SK-N-SH (cell line): ENCODE measurements around the gene ZMIZ1. TPM values are rescaled to one million over a fixed set of nuclear protein-coding genes. Genes with fewer than 3 reads are reported as not detected.

ENCODE experiments used
- CTCF ChIA-PET: fragments of 300-600, 350-600 bp; formaldehyde crosslinking; extraction: SDS; loops from one replicate; lab custom pipeline; 2021; lab: Yijun Ruan, JAX
- POLR2A ChIA-PET: fragments of 350-600 bp; sonication (Branson Sonifier 250); formaldehyde crosslinking; extraction: SDS; loops from one replicate; lab custom pipeline; 2020; ENCODE audit warnings: antibody characterized with exemption, inconsistent platforms; lab: Yijun Ruan, JAX
- DNase-seq: peaks from one replicate; pipeline ENCODE4 v3.0.0; 2012
- H2AFZ ChIP-seq: fragments of 200-600 bp; sonication (generic); 2 replicates; pipeline ENCODE4 v1.8.1; 2016; ENCODE audit warnings: antibody characterized with exemption, mild to moderate bottlenecking, low read depth
- H3F3A ChIP-seq: fragments of 200-600 bp; sonication (generic); replicated peaks from 2 replicates; pipeline ENCODE3; 2016; ENCODE audit warnings: antibody characterized with exemption, mild to moderate bottlenecking; ENCODE audit not compliant: insufficient read depth
- H3K27ac ChIP-seq, 2 experiments: fragments of 200-500 bp in 1 of 2; fragments of 200-600 bp in 1 of 2; sonication (Bioruptor generic) in 1 of 2; sonication (generic), shearing (Covaris generic) in 1 of 2; 2 replicates each; pipeline versions ENCODE4 v1.5.1 to v1.6.1; 2014 to 2016; ENCODE audit warnings: low read depth in 2 of 2, inconsistent platforms in 1 of 2, low read length in 1 of 2, mild to moderate bottlenecking in 1 of 2, mixed read lengths in 1 of 2
- H3K27me3 ChIP-seq: fragments of 200-600 bp; sonication (generic), shearing (Covaris generic); 2 replicates; pipeline ENCODE4 v1.6.1; 2016; ENCODE audit warnings: mixed run types; ENCODE audit not compliant: insufficient read depth
- H3K36me3 ChIP-seq, 2 experiments: fragments of 200-500 bp in 1 of 2; fragments of 200-600 bp in 1 of 2; sonication (Bioruptor generic) in 1 of 2; sonication (generic) in 1 of 2; replicated peaks in 1 of 2; 2 replicates each; pipeline versions ENCODE3 to v1.5.1; 2014 to 2016; ENCODE audit warnings: low read length in 1 of 2, mild to moderate bottlenecking in 1 of 2; ENCODE audit not compliant: insufficient read depth in 2 of 2, control insufficient read depth in 1 of 2
- H3K4me1 ChIP-seq, 2 experiments: fragments of 200-500 bp in 1 of 2; fragments of 200-600 bp in 1 of 2; sonication (Bioruptor generic) in 1 of 2; sonication (generic), shearing (Covaris generic) in 1 of 2; 2 replicates each; pipeline versions ENCODE4 v1.5.1 to v1.6.1; 2014 to 2016; ENCODE audit warnings: low read depth in 1 of 2, low read length in 1 of 2, mixed run types in 1 of 2; ENCODE audit not compliant: insufficient read depth in 2 of 2, control insufficient read depth in 1 of 2
- H3K4me2 ChIP-seq: fragments of 200-600 bp; sonication (generic), shearing (Covaris generic); 2 replicates; pipeline ENCODE4 v1.6.1; 2017; ENCODE audit warnings: mixed run types
- H3K4me3 ChIP-seq, 2 experiments: fragments of 200-500 bp in 1 of 2; fragments of 200-600 bp in 1 of 2; sonication (Bioruptor generic) in 1 of 2; sonication (generic), shearing (Covaris generic) in 1 of 2; 2 replicates each; pipeline versions ENCODE4 v1.5.1 to v1.8.1; 2014 to 2016; ENCODE audit warnings: low read depth in 2 of 2, inconsistent platforms in 1 of 2, low read length in 1 of 2, mild to moderate bottlenecking in 1 of 2, mixed read lengths in 1 of 2, moderate library complexity in 1 of 2
- H3K79me2 ChIP-seq: fragments of 200-600 bp; sonication (generic); 2 replicates; pipeline ENCODE4 v1.8.1; 2017; ENCODE audit warnings: mild to moderate bottlenecking; ENCODE audit not compliant: insufficient read depth
- H3K9ac ChIP-seq: fragments of 200-600 bp; sonication (generic); 2 replicates; pipeline ENCODE4 v1.6.1; 2017; ENCODE audit warnings: mixed run types
- H3K9me2 ChIP-seq: fragments of 200-600 bp; sonication (generic); 2 replicates; pipeline ENCODE4 v1.6.1; 2017; ENCODE audit warnings: mixed run types
- H3K9me3 ChIP-seq: fragments of 200-600 bp; sonication (generic); 2 replicates; pipeline ENCODE4 v1.6.1; 2017; ENCODE audit warnings: mixed run types, mild to moderate bottlenecking, moderate library complexity
- H4K20me1 ChIP-seq: fragments of 200-600 bp; sonication (generic); 2 replicates; pipeline ENCODE4 v1.6.1; 2017; ENCODE audit warnings: mild to moderate bottlenecking, mixed run types; ENCODE audit not compliant: insufficient read depth
- CHD2 ChIP-seq: fragments of 150-350 bp; IDR thresholded peaks from 2 replicates; pipeline ENCODE4 v1.6.1; 2018; ENCODE audit warnings: low read length; ENCODE audit not compliant: partially characterized antibody
- EZH2phosphoT487 ChIP-seq: fragments of 200-600 bp; sonication (generic); IDR thresholded peaks from 2 replicates; pipeline ENCODE4 v1.6.1; 2017; ENCODE audit warnings: low read depth, mixed run types, mild to moderate bottlenecking, antibody characterized with exemption, moderate library complexity, borderline replicate concordance
- FOSL2 ChIP-seq: IDR thresholded peaks from 2 replicates; pipeline ENCODE4 v1.4.0; 2012; ENCODE audit warnings: low read depth, mild to moderate bottlenecking, moderate library complexity, borderline replicate concordance
- MAX ChIP-seq: IDR thresholded peaks from 2 replicates; pipeline ENCODE4 v1.4.0; 2012; ENCODE audit warnings: low read depth
- MXI1 ChIP-seq: IDR thresholded peaks from 2 replicates; pipeline ENCODE4 v1.6.1; 2012; ENCODE audit warnings: mild to moderate bottlenecking, low read depth, low read length, improper control_type of control experiment
- POLR2AphosphoS5 ChIP-seq: IDR thresholded peaks from 2 replicates; pipeline ENCODE4 v1.6.1; 2012; ENCODE audit warnings: low read depth, low read length
- RAD21 ChIP-seq: IDR thresholded peaks from 2 replicates; pipeline ENCODE4 v1.6.1; 2012; ENCODE audit warnings: mild to moderate bottlenecking, low read length
- RCOR1 ChIP-seq: fragments of 150-350 bp; IDR thresholded peaks from 2 replicates; pipeline ENCODE4 v1.6.1; 2017; ENCODE audit warnings: antibody characterized with exemption, low read length
- REST ChIP-seq: IDR thresholded peaks from 2 replicates; pipeline ENCODE4 v1.6.1; 2012; ENCODE audit warnings: mild to moderate bottlenecking, low read depth, low read length, moderate library complexity
- RXRA ChIP-seq: IDR thresholded peaks from 2 replicates; pipeline ENCODE4 v1.4.0; 2012; ENCODE audit warnings: low read depth, mild to moderate bottlenecking, borderline replicate concordance
- SMC3 ChIP-seq: IDR thresholded peaks from 2 replicates; pipeline ENCODE4 v1.6.1; 2012; ENCODE audit warnings: low read depth, low read length, improper control_type of control experiment
- TCF12 ChIP-seq: IDR thresholded peaks from 2 replicates; pipeline ENCODE4 v1.4.0; 2012
- WGBS: methylation state at CpG from one replicate; pipeline ENCODE4 v1.1.6; 2017; ENCODE audit warnings: low lambda C conversion rate; 5-methylcytosine and 5-hydroxymethylcytosine counted together
- polyA plus RNA-seq, 3 experiments: library from polyadenylated mRNA; depleted of rRNA; stranded (reverse); fragments of >200 nt; gene quantifications; 2 replicates each; pipeline ENCODE4 v1.2.3, GENCODE V29; 2012
- TF ChIP-seq, protein P1 (sequence below): fragments of 200-600 bp; sonication (generic); IDR thresholded peaks from 2 replicates; pipeline ENCODE4 v1.6.1; 2017; ENCODE audit warnings: antibody characterized with exemption, mild to moderate bottlenecking, moderate library complexity

Gene ZMIZ1
- polyA plus RNA-seq, 1 of the 3 experiments (the other 2 are of a cell fraction) = 23.5 TPM

DNA sequence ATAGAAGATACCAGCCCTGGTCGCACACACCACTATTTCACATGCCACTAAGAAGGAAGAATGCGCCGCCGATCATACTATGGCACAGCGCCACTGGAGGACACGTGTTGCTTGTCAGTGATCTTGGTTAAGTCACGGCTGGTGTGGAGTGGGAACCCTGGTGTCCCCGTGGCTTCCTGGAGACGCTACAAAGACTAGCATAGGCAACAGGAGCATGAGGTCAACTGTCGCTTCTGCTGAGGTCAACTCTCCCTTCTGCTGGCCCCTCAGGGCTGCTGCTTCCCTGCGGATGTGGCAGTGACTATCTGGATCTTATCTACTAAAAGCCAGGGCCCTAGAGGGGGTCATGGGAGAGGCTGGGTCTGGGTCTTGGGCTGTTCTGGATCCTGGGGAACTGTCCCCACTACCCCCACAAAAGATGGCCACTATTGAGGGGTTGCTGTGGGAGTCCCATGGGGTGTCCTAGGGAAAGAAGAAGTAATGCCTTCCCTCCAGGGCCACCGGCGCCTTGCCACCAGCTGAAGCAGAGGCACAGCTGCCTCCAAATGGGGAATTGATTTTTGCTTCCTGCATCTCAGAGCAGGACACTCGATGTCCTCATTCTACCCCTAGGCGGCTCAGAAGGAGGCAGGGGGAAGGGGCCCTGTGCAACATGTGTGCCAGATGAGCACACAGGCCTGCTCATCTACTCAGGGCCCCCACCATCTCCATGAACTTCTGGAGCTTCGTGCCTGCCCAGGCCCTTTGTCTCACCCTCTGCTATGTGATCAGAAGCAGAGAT is 201.9 kb downstream of the ZMIZ1 start (continued):
- TF ChIP-seq REST (no peak), FOSL2 (no peak), RXRA (no peak), TCF12 (no peak; the same call in 1 of the 2 replicates), EZH2phosphoT487 (no peak), POLR2AphosphoS5 (no peak; the same call in 1 of the 2 replicates)
- TF ChIP-seq, protein P1, sequence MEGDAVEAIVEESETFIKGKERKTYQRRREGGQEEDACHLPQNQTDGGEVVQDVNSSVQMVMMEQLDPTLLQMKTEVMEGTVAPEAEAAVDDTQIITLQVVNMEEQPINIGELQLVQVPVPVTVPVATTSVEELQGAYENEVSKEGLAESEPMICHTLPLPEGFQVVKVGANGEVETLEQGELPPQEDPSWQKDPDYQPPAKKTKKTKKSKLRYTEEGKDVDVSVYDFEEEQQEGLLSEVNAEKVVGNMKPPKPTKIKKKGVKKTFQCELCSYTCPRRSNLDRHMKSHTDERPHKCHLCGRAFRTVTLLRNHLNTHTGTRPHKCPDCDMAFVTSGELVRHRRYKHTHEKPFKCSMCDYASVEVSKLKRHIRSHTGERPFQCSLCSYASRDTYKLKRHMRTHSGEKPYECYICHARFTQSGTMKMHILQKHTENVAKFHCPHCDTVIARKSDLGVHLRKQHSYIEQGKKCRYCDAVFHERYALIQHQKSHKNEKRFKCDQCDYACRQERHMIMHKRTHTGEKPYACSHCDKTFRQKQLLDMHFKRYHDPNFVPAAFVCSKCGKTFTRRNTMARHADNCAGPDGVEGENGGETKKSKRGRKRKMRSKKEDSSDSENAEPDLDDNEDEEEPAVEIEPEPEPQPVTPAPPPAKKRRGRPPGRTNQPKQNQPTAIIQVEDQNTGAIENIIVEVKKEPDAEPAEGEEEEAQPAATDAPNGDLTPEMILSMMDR = no peak

DNA sequence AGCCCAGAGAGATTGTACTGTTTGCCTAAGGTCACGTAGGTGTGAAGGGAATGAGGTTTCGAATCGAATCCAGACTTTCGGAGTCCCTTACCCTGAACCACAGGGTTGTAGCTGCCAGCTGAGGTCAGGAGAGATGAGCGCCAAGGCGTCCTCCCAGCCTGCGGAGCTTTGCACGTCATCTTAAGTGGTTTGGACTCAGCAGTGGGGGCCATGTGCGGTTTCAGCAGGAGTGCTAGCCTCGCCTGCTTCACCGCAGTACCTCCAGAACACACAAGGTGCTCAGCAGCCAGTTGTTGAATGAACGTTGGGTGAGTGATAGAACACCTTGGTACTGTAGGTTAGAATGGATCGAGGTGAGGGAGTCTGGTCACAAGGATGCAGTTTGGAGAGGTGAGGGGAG is 203.6 kb downstream of the ZMIZ1 start:
- DNase-seq = no peak
- Histone ChIP-seq H3K4me2 (no peak overlapping the region), H2AFZ (no peak overlapping the region), H3K27me3 (no peaks in the 10 kb centered on the region), H3K36me3 (peaks cover 5% of the 10 kb centered on the region in 2 experiments), H3F3A (peaks cover 9% of the 10 kb centered on the region), H3K9me3 (no peaks in the 10 kb centered on the region), H3K9me2 (no peaks in the 10 kb centered on the region), H3K9ac (no peak overlapping the region), H3K4me3 (no peak overlapping the region), H3K4me1 (peaks cover 30 to 99% of the 10 kb centered on the region in 2 experiments), H4K20me1 (peaks cover 55% of the 10 kb centered on the region), H3K79me2 (peaks cover 87% of the 10 kb centered on the region), H3K27ac (peak overlapping the region in 1 of 2 experiments; percentile 99; a peak in 2 of 4 replicates)
- 93% methylated on average over 13 of the region's 13 CpGs for WGBS
- POLR2A ChIA-PET = interaction anchor here (1.8 to 3.9 kb wide), 3 partner anchors 11 to 30 kb away, joined by 7 to 24 read pairs (median 11); no protein-coding TSS in a partner anchor
- CTCF ChIA-PET = interaction anchor here (0.9 to 2.2 kb wide), 5 partner anchors 14 to 528 kb away, joined by 3 to 11 read pairs (median 3); no protein-coding TSS in a partner anchor
- no peak for TF ChIP-seq CHD2
- TF ChIP-seq MXI1 = no peak
- TF ChIP-seq EZH2phosphoT487 = no peak
- TF ChIP-seq MAX = no peak
- no peak for TF ChIP-seq SMC3
- no peak for TF ChIP-seq RCOR1
- TF ChIP-seq RAD21 = no peak
